Suprapubic skin (tissue), 4 donors: Measurements from ENCODE around the gene RNF222.

Experiments
- CTCF ChIP-seq, 2 donors: fragments of 200-600 bp in 1 of 2; fragments of 450-650 bp in 1 of 2; sonication (generic) in 1 of 2; IDR thresholded peaks; one replicate each; pipeline ENCODE4 v1.5.1; 2016 to 2019; ENCODE audit warnings: antibody characterized with exemption in 2 of 2, mild to moderate bottlenecking in 1 of 2, moderate library complexity in 1 of 2
- EP300 ChIP-seq: sonication (generic); formaldehyde crosslinking; IDR thresholded peaks from one replicate; pipeline ENCODE4 v1.6.1; 2017; ENCODE audit warnings: antibody characterized with exemption
- POLR2AphosphoS5 ChIP-seq, 3 donors: sonication (generic); formaldehyde crosslinking; IDR thresholded peaks; one replicate each; pipeline ENCODE4 v1.6.1; 2017; ENCODE audit warnings: antibody characterized with exemption in 3 of 3

GRCh38 chr17:8360751-8361150 lies 36.9 kb downstream of the RNF222 start:
- TF ChIP-seq CTCF (IDR thresholded peaks at IDR 0.05) = no peak
- TF ChIP-seq EP300 = no peak
- TF ChIP-seq POLR2AphosphoS5 (IDR thresholded peaks at IDR 0.05) = no peak
